ENCODE data around the gene CAPZA2.

- no peak for TF ChIP-seq CTCF (IDR thresholded peaks at IDR 0.05)
- no peak for TF ChIP-seq ZFX (IDR thresholded peaks at IDR 0.05; ENCODE audit: borderline replicate concordance)
These were observed 19.0 kb upstream of the CAPZA2 start for GRCh38 chr7:116843378-116843777.

Measured in 22Rv1 (cell line).